Tibial nerve (tissue), 4 donors: ENCODE data around the gene EXD3.

Experiments
- CTCF ChIP-seq, 5 experiments: fragments of 200-600 bp in 3 of 5; fragments of 450-650 bp in 2 of 5; sonication (generic) in 3 of 5; IDR thresholded peaks; one replicate each; pipeline ENCODE4 v1.5.1; 2016 to 2019; ENCODE audit warnings: antibody characterized with exemption in 5 of 5, mild to moderate bottlenecking in 3 of 5, moderate library complexity in 2 of 5
- EP300 ChIP-seq, 2 donors: sonication (generic); formaldehyde crosslinking; IDR thresholded peaks; one replicate each; pipeline ENCODE4 v1.6.1; 2017; ENCODE audit warnings: antibody characterized with exemption in 2 of 2, mild to moderate bottlenecking in 1 of 2
- POLR2A ChIP-seq, 2 donors: fragments of 450-650 bp; IDR thresholded peaks; one replicate each; pipeline ENCODE4 v1.6.1; 2017; ENCODE audit warnings: antibody characterized with exemption in 2 of 2, mild to moderate bottlenecking in 2 of 2, moderate library complexity in 2 of 2

GRCh38 chr9:137449081-137449844 is 26.3 kb upstream of the EXD3 start:
- TF ChIP-seq POLR2A (IDR thresholded peaks at IDR 0.05) (no peak), CTCF (IDR thresholded peaks at IDR 0.05) (no peak), EP300 (IDR thresholded peaks at IDR 0.05) (no peak)
